Dermis blood vessel endothelial cell (primary cell): ENCODE results near the gene MYOD1. TPM values are rescaled to one million over a fixed set of nuclear protein-coding genes. Genes with fewer than 3 reads are reported as not detected.

ENCODE experiments used
- DNase-seq: peaks from one replicate; pipeline ENCODE4 v3.0.0; 2010
- total RNA-seq: library from RNA; depleted of rRNA; stranded (reverse); fragments of >200 nt; gene quantifications from 2 replicates; pipeline ENCODE4 v1.2.3, GENCODE V29; 2014

MYOD1 gene
- total RNA-seq = not detected in 2 replicates

DNA sequence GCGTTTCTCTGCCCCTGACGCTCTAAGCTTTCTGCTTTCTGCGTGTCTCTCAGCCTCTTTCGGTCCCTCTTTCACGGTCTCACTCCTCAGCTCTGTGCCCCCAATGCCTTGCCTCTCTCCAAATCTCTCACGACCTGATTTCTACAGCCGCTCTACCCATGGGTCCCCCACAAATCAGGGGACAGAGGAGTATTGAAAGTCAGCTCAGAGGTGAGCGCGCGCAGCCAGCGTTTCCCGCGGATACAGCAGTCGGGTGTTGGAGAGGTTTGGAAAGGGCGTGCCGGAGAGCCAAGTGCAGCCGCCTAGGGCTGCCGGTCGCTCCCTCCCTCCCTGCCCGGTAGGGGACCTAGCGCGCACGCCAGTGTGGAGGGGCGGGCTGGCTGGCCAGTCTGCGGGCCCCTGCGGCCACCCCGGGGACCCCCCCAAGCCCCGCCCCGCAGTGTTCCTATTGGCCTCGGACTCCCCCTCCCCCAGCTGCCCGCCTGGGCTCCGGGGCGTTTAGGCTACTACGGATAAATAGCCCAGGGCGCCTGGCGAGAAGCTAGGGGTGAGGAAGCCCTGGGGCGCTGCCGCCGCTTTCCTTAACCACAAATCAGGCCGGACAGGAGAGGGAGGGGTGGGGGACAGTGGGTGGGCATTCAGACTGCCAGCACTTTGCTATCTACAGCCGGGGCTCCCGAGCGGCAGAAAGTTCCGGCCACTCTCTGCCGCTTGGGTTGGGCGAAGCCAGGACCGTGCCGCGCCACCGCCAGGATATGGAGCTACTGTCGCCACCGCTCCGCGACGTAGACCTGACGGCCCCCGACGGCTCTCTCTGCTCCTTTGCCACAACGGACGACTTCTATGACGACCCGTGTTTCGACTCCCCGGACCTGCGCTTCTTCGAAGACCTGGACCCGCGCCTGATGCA is at the start of gene MYOD1:
Gene MYOD1, plus strand, starts transcription at position 544 of the 910 bp plus-strand sequence. Its CDS starts 212 bp downstream, at position 756.
- DNase-seq = no peak

GRCh38 chr11:17672469-17672868 is 46.9 kb upstream of the MYOD1 start:
- DNase-seq = no peak

DNA sequence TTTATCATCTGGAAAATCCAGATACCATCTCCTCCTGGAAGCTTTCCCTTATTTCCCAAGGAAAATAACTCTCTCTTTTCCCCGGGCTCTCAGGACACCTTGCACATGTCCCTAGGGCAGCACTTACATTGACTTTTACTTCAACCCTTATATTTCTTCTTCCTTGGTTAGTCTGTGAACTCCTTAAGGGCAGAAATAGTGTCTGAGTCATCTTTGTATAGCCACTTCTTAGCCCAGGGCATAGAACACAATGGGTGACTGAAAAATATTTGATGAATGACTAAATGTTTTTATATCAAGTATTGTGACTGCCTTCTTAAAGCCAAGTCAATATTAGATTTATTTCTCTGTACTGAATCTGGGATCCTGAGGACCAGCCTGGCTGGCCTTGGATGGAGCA is 45.4 kb upstream of the MYOD1 start:
- peak; percentile 35 for DNase-seq

- DNase-seq = no peak
Measured at GRCh38 chr11:17682848-17683247, 36.5 kb upstream of the MYOD1 start.

DNA sequence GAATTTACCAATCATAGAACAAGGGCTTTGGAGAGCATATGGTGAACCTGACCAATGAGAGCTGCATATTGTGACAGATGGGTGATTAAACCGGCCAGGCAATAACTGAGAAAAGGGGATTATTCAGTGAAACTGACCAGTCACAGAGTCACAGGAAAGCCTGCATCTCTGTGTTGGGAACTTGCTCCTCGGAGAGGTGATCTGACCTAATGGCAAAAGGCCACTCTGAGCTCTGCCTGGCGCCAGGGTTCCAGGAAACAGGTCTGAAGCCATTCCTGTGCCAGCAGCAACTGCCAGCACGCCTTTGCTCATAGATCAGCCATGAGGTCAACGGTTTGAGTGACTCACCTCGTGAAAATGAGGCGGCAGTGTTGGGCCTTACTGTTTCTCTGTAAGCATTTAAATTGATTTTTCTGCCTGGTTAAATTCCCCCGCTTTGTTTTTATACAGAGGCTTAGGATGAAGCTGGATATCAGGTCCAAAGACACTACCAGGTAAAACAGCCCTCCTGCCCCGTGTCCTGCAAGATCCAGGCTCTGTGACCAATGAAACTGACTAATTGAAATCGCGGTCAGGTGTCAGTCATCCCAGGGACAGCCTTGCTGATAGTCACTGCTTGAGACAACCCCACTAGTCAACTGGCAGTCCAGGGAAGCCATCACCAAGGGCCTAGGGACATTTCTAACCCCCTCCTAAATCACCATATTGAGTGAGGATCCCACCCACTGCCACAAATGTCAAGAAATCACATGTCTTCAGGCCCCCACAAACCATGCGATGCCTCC is 35.8 kb upstream of the MYOD1 start:
- DNase-seq = peak; percentile 85

DNA sequence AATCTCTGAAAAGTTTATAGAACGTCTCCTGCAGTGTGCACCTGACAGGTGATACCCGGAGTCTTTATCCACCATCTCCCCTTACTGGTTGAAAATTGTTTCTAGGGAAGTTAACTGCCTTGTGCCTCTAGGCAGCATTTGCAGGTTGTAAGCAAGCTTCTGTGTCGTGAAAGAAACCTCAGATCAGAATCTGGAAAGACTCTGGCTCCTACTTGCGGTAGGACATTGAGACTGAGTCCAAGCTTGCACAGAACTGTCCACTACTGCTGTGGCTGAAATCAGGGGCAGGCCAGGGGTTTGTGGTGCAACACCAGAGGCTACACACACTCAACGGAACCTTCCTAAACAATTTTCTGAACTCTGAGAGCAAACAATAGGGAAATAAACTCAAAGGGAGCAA is 34.8 kb upstream of the MYOD1 start:
- no peak for DNase-seq

GRCh38 chr11:17686231-17686980 is 33.0 kb upstream of the MYOD1 start:
- no peak for DNase-seq

DNA sequence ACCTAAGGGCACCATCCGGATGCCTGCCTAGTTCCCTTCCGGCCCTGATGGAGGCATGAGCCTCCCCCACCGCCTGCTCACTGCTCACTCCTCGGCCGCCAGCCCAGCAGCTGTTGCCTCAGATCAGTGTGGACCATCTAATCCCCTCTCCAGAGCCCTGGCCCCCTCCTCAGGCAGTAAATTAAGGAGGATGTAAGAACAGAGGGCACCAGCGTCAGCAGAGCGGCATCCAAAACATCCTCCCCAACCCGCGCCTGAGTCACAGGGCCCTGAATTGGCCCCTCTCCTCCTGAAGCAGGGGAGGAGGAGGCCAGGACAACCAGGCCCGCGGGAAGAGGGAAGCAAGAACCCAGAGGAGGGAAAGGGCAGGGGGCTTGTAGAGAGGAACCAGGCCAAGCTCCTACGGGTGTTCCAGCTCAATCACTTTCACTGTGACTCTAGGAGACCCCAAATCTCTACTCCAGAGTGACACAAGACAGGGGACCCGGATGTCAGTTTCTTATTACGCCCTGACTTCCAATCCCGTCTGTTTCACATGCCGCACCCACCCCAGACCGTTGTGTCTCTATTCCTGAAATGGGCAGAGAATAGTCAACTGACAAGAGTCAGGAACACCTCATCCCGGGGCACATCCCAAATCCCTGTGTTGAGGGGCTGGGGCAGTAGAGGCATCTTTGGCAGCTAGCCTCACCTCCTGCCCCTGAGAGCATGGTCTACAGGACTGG is 31.3 kb upstream of the MYOD1 start:
- DNase-seq = no peak

- no peak for DNase-seq
Measured at GRCh38 chr11:17691550-17691949, 27.8 kb upstream of the MYOD1 start.

DNA sequence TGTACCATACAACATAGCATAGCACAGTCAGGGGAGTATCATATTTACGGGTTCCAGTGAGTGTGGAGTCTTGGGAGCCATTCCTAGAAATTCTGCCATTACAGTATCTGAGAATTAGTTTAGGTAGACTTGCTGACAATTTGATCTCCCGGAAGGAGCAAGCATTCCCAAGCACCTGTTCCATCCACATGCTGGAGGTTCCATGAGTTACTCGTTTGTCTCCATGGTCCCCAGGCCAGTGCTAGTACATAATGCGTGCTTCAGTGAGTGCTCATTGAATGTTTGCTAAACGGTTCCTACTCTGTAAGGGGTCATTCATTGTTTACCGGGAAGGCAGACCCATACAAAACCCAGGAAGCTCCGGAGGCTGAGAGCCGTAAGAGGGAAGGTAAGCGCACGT is 27.4 kb upstream of the MYOD1 start:
- no peak for DNase-seq

DNA sequence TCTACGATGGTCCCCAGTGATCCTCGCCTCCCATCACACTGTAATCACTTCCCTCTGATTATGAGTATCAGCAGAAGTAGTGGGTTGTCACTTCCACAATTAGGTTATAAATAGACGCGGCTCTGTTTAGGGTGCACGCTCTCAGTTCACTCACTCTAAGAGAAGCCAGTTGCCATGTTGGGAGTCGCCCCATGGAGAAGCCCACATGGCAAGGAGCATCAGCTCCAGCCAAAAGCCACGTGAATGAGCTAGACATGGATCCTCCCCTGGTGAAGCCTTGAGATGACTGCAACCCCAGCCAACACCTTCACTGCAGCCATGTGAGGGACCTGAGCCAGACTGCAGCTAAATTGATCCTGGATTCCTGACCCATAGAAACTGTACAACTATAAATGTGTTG is 26.4 kb upstream of the MYOD1 start:
- DNase-seq = no peak

GRCh38 chr11:17693531-17693930 is 25.8 kb upstream of the MYOD1 start:
- no peak for DNase-seq

- DNase-seq = no peak
Measured at GRCh38 chr11:17694494-17695110, 24.8 kb upstream of the MYOD1 start.

DNA sequence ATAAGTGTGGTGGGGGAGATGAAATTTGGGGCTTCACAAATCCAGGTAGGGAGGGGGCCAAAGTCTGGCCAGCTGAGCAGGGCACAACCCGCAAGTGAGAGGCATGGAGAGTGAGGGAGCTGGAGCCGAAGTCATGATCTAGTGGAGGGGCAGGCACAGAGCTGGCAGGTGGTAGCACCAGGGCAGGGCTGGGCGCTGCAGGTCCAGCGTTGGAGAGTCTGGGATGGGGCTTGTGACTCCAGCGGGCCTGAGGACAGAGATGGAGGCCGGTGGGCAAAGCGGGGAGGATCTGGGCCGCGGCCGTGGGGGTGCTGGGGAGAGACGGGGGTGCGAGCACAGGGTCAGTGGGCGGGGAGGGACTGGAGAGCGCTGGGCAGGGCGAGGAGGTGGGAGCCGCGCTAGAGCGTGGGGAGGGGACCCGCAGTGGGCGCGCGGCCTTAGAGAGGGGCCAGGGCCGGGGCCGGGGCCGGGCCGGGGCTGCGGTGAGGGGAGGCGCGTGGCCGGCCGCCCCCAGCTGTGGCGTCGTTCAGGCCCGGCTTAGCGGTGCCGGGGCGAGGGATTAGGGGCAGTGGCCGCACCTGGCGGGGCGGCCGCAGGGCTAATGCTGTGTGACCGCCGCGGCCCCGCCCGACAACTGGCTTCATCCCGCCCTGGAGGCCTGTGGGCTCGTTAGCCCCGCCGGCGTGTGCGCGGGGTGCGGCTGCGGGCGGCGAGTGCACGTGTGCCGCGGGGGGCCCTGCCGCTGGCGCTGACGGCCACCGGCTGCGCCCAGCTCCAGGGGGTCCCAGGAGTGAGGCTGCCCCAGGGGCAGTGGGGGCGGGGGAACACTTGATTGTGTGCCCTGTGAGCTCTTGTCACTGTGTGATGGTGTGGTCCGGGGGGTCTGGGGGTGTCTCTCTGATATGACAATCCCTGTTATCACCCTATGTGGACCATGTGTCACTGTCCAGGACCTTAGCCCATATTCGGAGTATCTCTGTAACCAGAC is 23.6 kb upstream of the MYOD1 start:
- no peak for DNase-seq

DNA sequence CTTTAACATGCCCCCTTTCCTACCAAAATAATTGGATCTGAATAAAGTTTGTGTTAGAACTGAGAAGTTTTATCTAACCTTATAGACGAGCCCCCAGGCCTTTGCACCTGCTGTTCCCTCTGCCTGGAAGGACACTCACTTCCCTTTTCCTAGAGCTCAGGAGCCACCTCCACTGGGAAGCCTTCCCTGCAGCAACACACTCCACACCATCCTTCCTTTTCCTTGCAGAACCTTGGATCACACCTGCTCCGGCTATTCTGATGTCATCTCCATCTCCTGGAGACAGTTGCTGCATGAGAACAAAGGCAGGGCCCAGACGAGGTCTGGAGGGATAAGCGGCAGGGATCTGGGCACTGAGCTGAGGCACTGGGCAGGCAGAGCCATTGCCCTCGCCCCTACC is 22.6 kb upstream of the MYOD1 start:
- no peak for DNase-seq

DNA sequence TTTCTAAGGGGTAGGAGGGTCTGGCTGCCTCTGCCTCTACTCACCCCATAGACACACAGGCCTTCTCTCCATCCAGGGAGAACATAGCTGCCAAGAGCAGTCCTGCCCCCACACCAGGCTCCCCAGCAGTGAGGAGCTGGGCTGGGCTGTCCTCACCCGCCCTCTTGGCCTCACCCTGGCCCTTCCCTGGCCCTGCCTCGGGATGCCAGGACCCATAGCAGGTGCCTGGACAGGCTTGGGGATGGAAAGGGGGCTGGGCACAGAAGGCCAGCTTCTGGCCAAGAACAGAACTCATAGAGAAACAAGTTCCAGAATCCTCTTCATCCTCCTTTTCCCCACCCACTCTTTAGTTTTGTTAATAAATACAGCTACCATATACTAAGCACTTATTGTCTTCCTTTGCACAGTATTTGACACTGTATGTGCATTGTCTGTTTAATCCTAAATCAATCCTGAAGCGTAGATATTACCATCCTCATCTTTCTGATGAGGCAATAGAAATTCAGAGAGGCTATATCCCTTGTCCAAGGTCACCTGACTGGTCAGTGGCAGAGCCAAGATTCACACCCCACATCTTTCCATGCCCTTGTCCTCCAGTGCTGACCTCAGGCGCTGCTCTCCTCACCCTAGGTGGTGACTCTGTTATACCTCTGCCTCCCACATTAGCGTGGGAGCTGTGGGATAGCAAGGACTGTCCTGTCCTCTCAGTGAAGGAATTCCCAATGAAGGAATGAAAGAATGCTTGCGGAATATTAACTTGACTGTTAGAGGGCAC is 22.0 kb upstream of the MYOD1 start:
- no peak for DNase-seq

DNA sequence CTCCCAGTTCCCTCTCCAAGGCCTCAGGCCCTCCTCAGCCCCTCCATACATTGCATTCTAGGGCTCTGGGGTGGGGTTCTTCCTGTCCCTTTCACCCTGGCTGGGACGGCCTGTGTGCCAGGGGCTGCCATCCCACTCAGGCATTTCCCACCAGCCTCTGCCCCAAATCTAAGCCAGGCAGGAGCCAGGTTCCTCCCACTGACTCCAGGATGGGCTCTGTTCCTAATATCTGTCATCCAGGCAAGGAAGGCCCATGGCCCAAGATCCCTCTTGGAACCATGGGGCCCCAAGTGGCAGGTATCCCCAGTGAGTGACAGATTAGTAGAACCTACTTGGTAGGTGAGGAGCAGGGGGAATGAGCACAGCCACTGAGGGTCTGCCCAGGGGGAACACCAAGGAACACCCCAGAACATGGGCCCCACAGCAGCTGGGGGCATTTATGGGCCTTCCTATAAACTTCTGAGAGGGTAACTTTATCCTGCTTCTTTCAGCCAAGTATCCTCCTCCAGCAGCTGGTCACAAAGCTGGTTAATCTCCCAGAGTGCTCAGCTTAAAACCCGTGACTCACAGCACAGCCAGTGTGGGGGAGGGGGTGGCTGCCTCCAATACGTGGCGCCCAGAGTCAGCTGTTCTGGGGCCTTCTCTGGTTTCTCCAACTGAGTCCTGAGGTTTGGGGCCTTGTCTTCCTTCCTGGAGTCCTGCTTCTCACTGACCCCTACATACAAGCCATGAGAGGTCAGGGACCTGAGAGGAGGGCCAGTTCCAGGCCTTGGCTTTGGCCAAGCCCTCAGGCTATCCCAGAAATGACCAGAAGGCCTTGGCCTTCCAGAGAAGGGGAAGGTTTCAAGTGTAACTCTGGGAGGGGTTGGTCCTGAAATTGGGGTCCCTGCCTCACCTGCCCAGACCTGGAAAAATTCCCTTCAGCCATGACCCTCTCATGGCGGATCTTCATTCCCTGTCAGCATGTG is 19.9 kb upstream of the MYOD1 start:
- no peak for DNase-seq

DNA sequence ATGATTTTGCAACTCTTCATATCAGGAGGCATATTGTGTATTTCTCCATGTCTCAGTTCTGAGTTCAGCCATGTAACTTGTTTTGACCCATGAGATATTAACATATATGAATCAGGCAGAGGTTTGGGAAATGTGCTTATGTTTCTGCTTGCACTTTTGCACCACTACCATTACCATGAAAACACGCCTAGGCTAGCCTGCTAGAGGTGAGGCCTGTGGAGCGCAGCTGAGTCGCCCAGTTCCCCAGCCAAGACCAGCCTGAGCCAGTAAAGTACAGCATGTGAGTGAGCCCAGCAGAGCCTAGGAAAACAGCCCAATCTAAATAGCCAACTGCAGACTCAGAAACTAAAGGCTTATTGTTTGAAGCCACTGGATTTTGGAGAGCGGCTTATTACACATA is 18.4 kb upstream of the MYOD1 start:
- DNase-seq = no peak

GRCh38 chr11:17702876-17703275 is 16.5 kb upstream of the MYOD1 start:
- no peak for DNase-seq
